Osteocyte (in vitro differentiated cells): ENCODE data around the gene RASL11B. TPM values are rescaled to one million over a fixed set of nuclear protein-coding genes. Genes with fewer than 3 reads are reported as not detected.
A peak's percentile ranks its signal among the peaks of the same experiment; 100 is the strongest.

ENCODE experiments used
- DNase-seq: peaks from one replicate; pipeline ENCODE4 v3.0.0; 2021; ENCODE audit warnings: mixed read lengths; ENCODE audit not compliant: unreplicated experiment; ENCODE audit errors: extremely low spot score
- H3K27ac Mint-ChIP-seq: one replicate; pipeline ENCODE4 v1.8.0; 2021; ENCODE audit warnings: mild to moderate bottlenecking, mixed read lengths; ENCODE audit not compliant: unreplicated experiment
- H3K27me3 Mint-ChIP-seq: one replicate; pipeline ENCODE4 v1.8.0; 2021; ENCODE audit warnings: mixed read lengths; ENCODE audit not compliant: unreplicated experiment
- H3K36me3 Mint-ChIP-seq: one replicate; pipeline ENCODE4 v1.8.0; 2021; ENCODE audit warnings: mixed read lengths; ENCODE audit not compliant: unreplicated experiment
- H3K4me1 Mint-ChIP-seq: one replicate; pipeline ENCODE4 v1.8.0; 2021; ENCODE audit warnings: mixed read lengths; ENCODE audit not compliant: unreplicated experiment
- H3K4me3 Mint-ChIP-seq: one replicate; pipeline ENCODE4 v1.8.0; 2021; ENCODE audit warnings: mild to moderate bottlenecking, moderate library complexity, mixed read lengths; ENCODE audit not compliant: unreplicated experiment
- H3K9me3 Mint-ChIP-seq: one replicate; pipeline ENCODE4 v1.8.0; 2021; ENCODE audit warnings: mixed read lengths; ENCODE audit not compliant: unreplicated experiment
- CTCF ChIP-seq: fragments of 200-600 bp; sonication (generic); IDR thresholded peaks from 2 replicates; pipeline ENCODE4 v1.5.0; 2021; ENCODE audit warnings: antibody characterized with exemption, mild to moderate bottlenecking, moderate library complexity
- long read RNA-seq: library from polyadenylated mRNA; unstranded; transcript quantifications from one replicate; pipeline ENCODE4 v2.0.0, GENCODE V29; 2021
- total RNA-seq: library from RNA; stranded (reverse); gene quantifications from 2 replicates; pipeline ENCODE4 v1.2.1, GENCODE V29; 2021

The RASL11B gene
- 0.73 and 0.94 TPM in 2 replicates for total RNA-seq
- long read RNA-seq, partial matches to known transcripts: 0 of 4 reads
- long read RNA-seq, other reads (novel, unspliced or antisense): 0 of 4 reads

- H3K9me3 Mint-ChIP-seq: peaks cover 11% of the 10 kb centered on the region
- H3K4me1 Mint-ChIP-seq: peaks cover 5% of the 10 kb centered on the region
- no peak within 1 kb of the TSS for H3K27ac Mint-ChIP-seq
- H3K27me3 Mint-ChIP-seq: peaks cover 35% of the 10 kb centered on the region
- TF ChIP-seq CTCF: peak; percentile 16
- peak; percentile 89 for DNase-seq
- peaks cover 2% of the 10 kb centered on the region for H3K36me3 Mint-ChIP-seq
- peak within 1 kb of the TSS; percentile 76 for H3K4me3 Mint-ChIP-seq
Measured at GRCh38 chr4:52861879-52862616, at the start of gene RASL11B. RASL11B (plus strand) TSS chr4:52862317; CDS start chr4:52862508, 191 bp downstream.

GRCh38 chr4:52813546-52813945 is 48.6 kb upstream of the RASL11B start:
- no peak for DNase-seq
- H3K4me3 Mint-ChIP-seq: no peak overlapping the region
- H3K4me1 Mint-ChIP-seq: no peaks in the 10 kb centered on the region
- no peak overlapping the region for H3K27ac Mint-ChIP-seq
- no peaks in the 10 kb centered on the region for H3K36me3 Mint-ChIP-seq
- no peak for TF ChIP-seq CTCF
- peaks cover 4% of the 10 kb centered on the region for H3K27me3 Mint-ChIP-seq
- H3K9me3 Mint-ChIP-seq: no peaks in the 10 kb centered on the region

GRCh38 chr4:52822583-52822971 is 39.5 kb upstream of the RASL11B start:
- TF ChIP-seq CTCF: no peak
- Mint-ChIP-seq H3K27ac (no peak overlapping the region), H3K9me3 (peaks cover 4% of the 10 kb centered on the region), H3K27me3 (no peaks in the 10 kb centered on the region), H3K4me3 (no peak overlapping the region), H3K36me3 (no peaks in the 10 kb centered on the region), H3K4me1 (peaks cover 25% of the 10 kb centered on the region)
- no peak for DNase-seq

- Mint-ChIP-seq H3K27ac (no peak overlapping the region), H3K36me3 (no peaks in the 10 kb centered on the region), H3K4me3 (no peak overlapping the region), H3K27me3 (no peaks in the 10 kb centered on the region), H3K4me1 (peaks cover 25% of the 10 kb centered on the region), H3K9me3 (peaks cover 4% of the 10 kb centered on the region)
- no peak for TF ChIP-seq CTCF
- DNase-seq: no peak
Measured at GRCh38 chr4:52822972-52823701, 39.0 kb upstream of the RASL11B start.

GRCh38 chr4:52823702-52824092 is 38.4 kb upstream of the RASL11B start:
- Mint-ChIP-seq H3K27me3 (no peaks in the 10 kb centered on the region), H3K27ac (no peak overlapping the region), H3K4me1 (peaks cover 25% of the 10 kb centered on the region), H3K36me3 (no peaks in the 10 kb centered on the region), H3K9me3 (peaks cover 4% of the 10 kb centered on the region), H3K4me3 (no peak overlapping the region)
- DNase-seq: no peak
- TF ChIP-seq CTCF: no peak
